ENCODE data around the gene ULK2. TPM values are rescaled to one million over a fixed set of nuclear protein-coding genes. Genes with fewer than 3 reads are reported as not detected.

Gene ULK2
- total RNA-seq, 2 experiments from 2014 or later: 6.8 TPM; not detected in 1

DNA sequence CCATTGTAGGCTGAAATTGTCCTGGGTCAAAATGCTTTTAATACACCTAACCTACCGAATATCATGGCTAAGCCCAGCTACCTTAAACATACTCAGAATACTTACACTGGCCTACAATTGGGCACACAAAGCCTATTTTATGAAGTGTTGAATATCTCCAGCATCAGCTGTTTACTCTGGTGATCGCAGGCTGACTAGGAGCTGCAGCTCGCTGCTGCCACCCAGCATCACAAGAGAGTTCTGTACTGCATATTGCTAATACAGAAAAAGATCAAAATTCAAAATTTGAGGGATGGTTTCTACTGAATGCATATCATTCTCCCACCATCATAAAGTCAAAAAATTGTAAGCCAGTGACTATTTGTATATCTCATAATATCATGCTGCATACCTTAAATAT, 55.3 kb downstream of the ULK2 start:
- TF ChIP-seq, protein P1, sequence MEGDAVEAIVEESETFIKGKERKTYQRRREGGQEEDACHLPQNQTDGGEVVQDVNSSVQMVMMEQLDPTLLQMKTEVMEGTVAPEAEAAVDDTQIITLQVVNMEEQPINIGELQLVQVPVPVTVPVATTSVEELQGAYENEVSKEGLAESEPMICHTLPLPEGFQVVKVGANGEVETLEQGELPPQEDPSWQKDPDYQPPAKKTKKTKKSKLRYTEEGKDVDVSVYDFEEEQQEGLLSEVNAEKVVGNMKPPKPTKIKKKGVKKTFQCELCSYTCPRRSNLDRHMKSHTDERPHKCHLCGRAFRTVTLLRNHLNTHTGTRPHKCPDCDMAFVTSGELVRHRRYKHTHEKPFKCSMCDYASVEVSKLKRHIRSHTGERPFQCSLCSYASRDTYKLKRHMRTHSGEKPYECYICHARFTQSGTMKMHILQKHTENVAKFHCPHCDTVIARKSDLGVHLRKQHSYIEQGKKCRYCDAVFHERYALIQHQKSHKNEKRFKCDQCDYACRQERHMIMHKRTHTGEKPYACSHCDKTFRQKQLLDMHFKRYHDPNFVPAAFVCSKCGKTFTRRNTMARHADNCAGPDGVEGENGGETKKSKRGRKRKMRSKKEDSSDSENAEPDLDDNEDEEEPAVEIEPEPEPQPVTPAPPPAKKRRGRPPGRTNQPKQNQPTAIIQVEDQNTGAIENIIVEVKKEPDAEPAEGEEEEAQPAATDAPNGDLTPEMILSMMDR (conservative IDR thresholded peaks at IDR 0.05; ENCODE audit: low read length): peak; percentile 71
- no peak for TF ChIP-seq EZH2phosphoT487 (IDR thresholded peaks at IDR 0.05; ENCODE audit: borderline replicate concordance, low read depth, low read length)
- Histone ChIP-seq H3K27ac (ENCODE audit: low read depth, low read length, poor library complexity, severe bottlenecking) (no peak overlapping the region), H3K36me3 (ENCODE audit: insufficient read depth, low read length) (no peaks in the 10 kb centered on the region), H3K79me2 (ENCODE audit: insufficient read depth, low read depth, low read length) (no peaks in the 10 kb centered on the region), H4K20me1 (ENCODE audit: insufficient read depth, low read length) (no peaks in the 10 kb centered on the region), H3K4me3 (ENCODE audit: low read depth, low read length, poor library complexity, severe bottlenecking) (no peak overlapping the region), H3K9me3 (ENCODE audit: low read length) (no peaks in the 10 kb centered on the region), H3K4me2 (ENCODE audit: low read length) (no peak overlapping the region), H3K9me2 (ENCODE audit: insufficient read depth, low read length) (no peaks in the 10 kb centered on the region), H3K4me1 (ENCODE audit: insufficient read depth, low read length, poor library complexity, severe bottlenecking) (no peaks in the 10 kb centered on the region), H2AFZ (ENCODE audit: low read length) (no peak overlapping the region)
- intact Hi-C loops (cut with micrococcal nuclease; ENCODE audit: unreplicated experiment): no loop called here
- CTCF ChIA-PET (ENCODE audit: unreplicated experiment): no interaction called here
- POLR2A ChIA-PET: no interaction called here
- BruUV-seq (replicated peaks): no TSS peak
- DNase-seq (ENCODE audit: low spot score): peak; percentile 25

DNA sequence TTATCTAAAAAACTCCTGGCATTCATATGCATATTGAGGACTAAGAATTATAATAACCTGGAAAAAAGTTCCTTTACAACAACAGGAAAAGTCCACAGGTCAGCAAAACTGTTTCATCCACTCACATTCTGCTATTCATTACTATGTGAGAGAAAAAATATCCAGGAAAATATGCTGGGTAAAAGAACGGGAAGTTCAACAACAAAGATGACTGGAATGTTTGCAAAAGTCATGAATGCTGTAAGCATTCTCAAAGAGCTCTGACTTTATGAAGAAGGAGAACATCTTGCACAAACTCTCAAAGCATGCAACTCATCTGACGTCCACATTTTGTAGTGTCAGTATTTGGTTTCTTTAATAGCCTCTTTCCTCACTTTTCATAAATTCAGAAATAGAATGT, 62.7 kb downstream of the ULK2 start:
- Histone ChIP-seq H3K9me3 (ENCODE audit: low read length) (no peaks in the 10 kb centered on the region), H3K9me2 (ENCODE audit: insufficient read depth, low read length) (no peaks in the 10 kb centered on the region), H3K4me3 (ENCODE audit: low read depth, low read length, poor library complexity, severe bottlenecking) (no peak overlapping the region), H3K27ac (ENCODE audit: low read depth, low read length, poor library complexity, severe bottlenecking) (no peak overlapping the region), H3K4me1 (ENCODE audit: insufficient read depth, low read length, poor library complexity, severe bottlenecking) (no peaks in the 10 kb centered on the region), H3K36me3 (ENCODE audit: insufficient read depth, low read length) (no peaks in the 10 kb centered on the region), H4K20me1 (ENCODE audit: insufficient read depth, low read length) (no peaks in the 10 kb centered on the region), H2AFZ (ENCODE audit: low read length) (no peak overlapping the region), H3K4me2 (ENCODE audit: low read length) (no peak overlapping the region), H3K79me2 (ENCODE audit: insufficient read depth, low read depth, low read length) (no peaks in the 10 kb centered on the region)
- no peak for DNase-seq (ENCODE audit: low spot score)
- ChIA-PET POLR2A (interaction anchor here (0.6 kb wide), 1 partner anchor 132 kb away, joined by 3 read pairs; no protein-coding TSS in a partner anchor), CTCF (ENCODE audit: unreplicated experiment) (no interaction called here)
- intact Hi-C loops (cut with micrococcal nuclease; ENCODE audit: unreplicated experiment): no loop called here
- BruUV-seq (replicated peaks): no TSS peak
- TF ChIP-seq, protein P1 (conservative IDR thresholded peaks at IDR 0.05; ENCODE audit: low read length): no peak
- TF ChIP-seq EZH2phosphoT487 (IDR thresholded peaks at IDR 0.05; ENCODE audit: borderline replicate concordance, low read depth, low read length): no peak

DNA sequence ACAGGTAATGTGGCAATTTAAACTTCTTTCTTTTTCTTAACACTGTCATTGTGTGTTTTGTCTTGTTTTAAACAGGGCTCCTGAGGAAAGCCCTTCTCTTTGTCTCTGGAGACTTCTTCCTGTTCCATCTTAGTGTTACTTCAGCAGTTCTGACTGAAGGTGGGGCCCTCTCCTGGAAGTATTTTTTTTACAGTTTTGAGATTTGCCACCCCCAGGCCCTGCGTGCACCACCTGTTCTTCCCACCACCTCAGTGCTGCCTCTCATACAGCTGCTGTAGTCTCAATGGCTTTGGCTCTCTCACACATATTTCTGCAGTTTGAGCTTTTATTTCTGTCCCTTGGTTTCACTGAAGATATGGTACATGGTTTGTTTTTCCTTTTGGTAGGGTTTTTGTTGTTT, 67.2 kb downstream of the ULK2 start:
- intact Hi-C loops (cut with micrococcal nuclease; ENCODE audit: unreplicated experiment): no loop called here
- Histone ChIP-seq H3K4me2 (ENCODE audit: low read length) (no peak overlapping the region), H3K27ac (ENCODE audit: low read depth, low read length, poor library complexity, severe bottlenecking) (no peak overlapping the region), H3K9me2 (ENCODE audit: insufficient read depth, low read length) (no peaks in the 10 kb centered on the region), H4K20me1 (ENCODE audit: insufficient read depth, low read length) (no peaks in the 10 kb centered on the region), H3K79me2 (ENCODE audit: insufficient read depth, low read depth, low read length) (no peaks in the 10 kb centered on the region), H3K36me3 (ENCODE audit: insufficient read depth, low read length) (peaks cover 13% of the 10 kb centered on the region), H2AFZ (ENCODE audit: low read length) (no peak overlapping the region), H3K9me3 (ENCODE audit: low read length) (peaks cover 12% of the 10 kb centered on the region; the same call in 1 of the 2 replicates), H3K4me1 (ENCODE audit: insufficient read depth, low read length, poor library complexity, severe bottlenecking) (no peaks in the 10 kb centered on the region), H3K4me3 (ENCODE audit: low read depth, low read length, poor library complexity, severe bottlenecking) (no peak overlapping the region)
- DNase-seq (ENCODE audit: low spot score): peak; percentile 22
- ChIA-PET CTCF (ENCODE audit: unreplicated experiment) (no interaction called here), POLR2A (interaction anchor here (0.6 kb wide), 1 partner anchor 476 kb away, joined by 3 read pairs; no protein-coding TSS in a partner anchor)
- BruUV-seq (replicated peaks): no TSS peak
- no peak for TF ChIP-seq EZH2phosphoT487 (IDR thresholded peaks at IDR 0.05; ENCODE audit: borderline replicate concordance, low read depth, low read length)
- TF ChIP-seq, protein P1 (conservative IDR thresholded peaks at IDR 0.05; ENCODE audit: low read length): peak; percentile 48

Data from OCI-LY7 (cell line).